Lower leg skin (tissue), 4 donors: Measurements from ENCODE around the gene CMTM3. TPM values are rescaled to one million over a fixed set of nuclear protein-coding genes. Genes with fewer than 3 reads are reported as not detected.

Source experiments
- DNase-seq, 2 donors: peaks; one replicate each; pipeline ENCODE4 v3.0.0-alpha.2; 2019; ENCODE audit warnings: low spot score in 2 of 2
- H3K4me3 ChIP-seq: fragments of 200-600 bp; sonication (generic); 2 replicates; pipeline ENCODE4 v1.5.1; 2017; ENCODE audit warnings: mild to moderate bottlenecking, low read depth; ENCODE audit not compliant: poor library complexity, severe bottlenecking
- POLR2A ChIP-seq, 2 donors: fragments of 450-650 bp; IDR thresholded peaks; one replicate each; pipeline ENCODE4 v1.6.1; 2016 to 2017; ENCODE audit warnings: antibody characterized with exemption in 2 of 2, mild to moderate bottlenecking in 1 of 2, moderate library complexity in 1 of 2
- WGBS, 2 donors: methylation state at CpG; one replicate each; pipeline ENCODE4 v1.1.5; 2018; 5-methylcytosine and 5-hydroxymethylcytosine counted together
- intact Hi-C: fragments of 100-400 bp; cut with DNase I; formaldehyde crosslinking; loops from one replicate; pipeline ENCODE4 v1.15.0; 2023; ENCODE audit warnings: low total_unique reads
- total RNA-seq, 4 donors: library from RNA; depleted of rRNA; stranded (reverse); fragments of >200 nt; gene quantifications; one replicate each; pipeline ENCODE4 v1.1.0, GENCODE V29; 2016
- TF ChIP-seq, protein P1 (sequence below), 3 donors: fragments of 450-650 bp; IDR thresholded peaks; one replicate each; pipeline ENCODE4 v1.5.1; 2016; ENCODE audit warnings: antibody characterized with exemption in 3 of 3, mild to moderate bottlenecking in 3 of 3, moderate library complexity in 2 of 3

Gene CMTM3
- total RNA-seq, 4 donors from 2014 or later = 7.9 to 15.9 (median 10.0) TPM

DNA sequence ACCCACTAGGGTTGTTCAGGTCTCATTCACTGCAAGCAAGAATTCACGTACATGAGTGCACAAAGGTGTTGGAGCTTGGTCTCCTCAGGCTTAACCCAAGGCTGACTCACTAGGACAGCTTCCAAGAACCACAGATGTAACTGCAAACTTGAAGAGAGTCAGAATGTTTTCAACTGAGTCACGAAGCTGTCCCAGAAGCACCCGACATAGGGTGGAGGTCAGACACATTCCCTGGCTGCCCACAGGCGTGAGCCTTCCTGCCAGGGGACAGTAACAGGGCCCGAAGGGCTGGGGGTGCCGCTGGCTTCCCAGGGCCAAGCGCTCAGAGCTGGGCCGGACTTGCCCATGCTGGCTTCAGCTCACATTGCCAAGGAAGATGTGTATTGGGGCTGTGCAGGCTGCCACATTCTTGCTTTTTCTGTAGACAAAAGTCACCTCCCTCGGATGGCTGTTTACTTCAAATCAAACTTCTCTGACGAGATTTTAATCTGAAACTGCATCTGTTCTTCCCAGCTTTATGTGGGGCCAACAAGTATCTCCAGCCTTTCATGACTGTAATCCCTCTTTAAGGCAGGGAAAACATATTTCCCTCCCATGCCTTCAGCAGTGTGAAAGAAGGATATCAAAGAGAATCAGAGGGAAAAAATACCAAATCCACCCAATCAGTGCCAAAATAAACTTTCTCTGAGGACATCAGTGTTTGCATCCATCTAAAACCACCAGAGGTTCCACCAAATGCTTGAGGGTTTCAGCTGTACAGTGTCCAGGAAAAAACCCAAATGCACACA lies 14.3 kb downstream of the CMTM3 start:
- 23 to 36% methylated on average over 10 of the region's 10 CpGs for WGBS, 2 donors
- H3K4me3 ChIP-seq = no peak overlapping the region
- no peak for DNase-seq
- intact Hi-C loops = loop anchor here (10.0 kb wide), 1 partner anchor 214 kb away; no protein-coding TSS in a partner anchor
- TF ChIP-seq POLR2A (IDR thresholded peaks at IDR 0.05) = no peak
- TF ChIP-seq, protein P1, sequence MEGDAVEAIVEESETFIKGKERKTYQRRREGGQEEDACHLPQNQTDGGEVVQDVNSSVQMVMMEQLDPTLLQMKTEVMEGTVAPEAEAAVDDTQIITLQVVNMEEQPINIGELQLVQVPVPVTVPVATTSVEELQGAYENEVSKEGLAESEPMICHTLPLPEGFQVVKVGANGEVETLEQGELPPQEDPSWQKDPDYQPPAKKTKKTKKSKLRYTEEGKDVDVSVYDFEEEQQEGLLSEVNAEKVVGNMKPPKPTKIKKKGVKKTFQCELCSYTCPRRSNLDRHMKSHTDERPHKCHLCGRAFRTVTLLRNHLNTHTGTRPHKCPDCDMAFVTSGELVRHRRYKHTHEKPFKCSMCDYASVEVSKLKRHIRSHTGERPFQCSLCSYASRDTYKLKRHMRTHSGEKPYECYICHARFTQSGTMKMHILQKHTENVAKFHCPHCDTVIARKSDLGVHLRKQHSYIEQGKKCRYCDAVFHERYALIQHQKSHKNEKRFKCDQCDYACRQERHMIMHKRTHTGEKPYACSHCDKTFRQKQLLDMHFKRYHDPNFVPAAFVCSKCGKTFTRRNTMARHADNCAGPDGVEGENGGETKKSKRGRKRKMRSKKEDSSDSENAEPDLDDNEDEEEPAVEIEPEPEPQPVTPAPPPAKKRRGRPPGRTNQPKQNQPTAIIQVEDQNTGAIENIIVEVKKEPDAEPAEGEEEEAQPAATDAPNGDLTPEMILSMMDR (IDR thresholded peaks at IDR 0.05) = no peak

DNA sequence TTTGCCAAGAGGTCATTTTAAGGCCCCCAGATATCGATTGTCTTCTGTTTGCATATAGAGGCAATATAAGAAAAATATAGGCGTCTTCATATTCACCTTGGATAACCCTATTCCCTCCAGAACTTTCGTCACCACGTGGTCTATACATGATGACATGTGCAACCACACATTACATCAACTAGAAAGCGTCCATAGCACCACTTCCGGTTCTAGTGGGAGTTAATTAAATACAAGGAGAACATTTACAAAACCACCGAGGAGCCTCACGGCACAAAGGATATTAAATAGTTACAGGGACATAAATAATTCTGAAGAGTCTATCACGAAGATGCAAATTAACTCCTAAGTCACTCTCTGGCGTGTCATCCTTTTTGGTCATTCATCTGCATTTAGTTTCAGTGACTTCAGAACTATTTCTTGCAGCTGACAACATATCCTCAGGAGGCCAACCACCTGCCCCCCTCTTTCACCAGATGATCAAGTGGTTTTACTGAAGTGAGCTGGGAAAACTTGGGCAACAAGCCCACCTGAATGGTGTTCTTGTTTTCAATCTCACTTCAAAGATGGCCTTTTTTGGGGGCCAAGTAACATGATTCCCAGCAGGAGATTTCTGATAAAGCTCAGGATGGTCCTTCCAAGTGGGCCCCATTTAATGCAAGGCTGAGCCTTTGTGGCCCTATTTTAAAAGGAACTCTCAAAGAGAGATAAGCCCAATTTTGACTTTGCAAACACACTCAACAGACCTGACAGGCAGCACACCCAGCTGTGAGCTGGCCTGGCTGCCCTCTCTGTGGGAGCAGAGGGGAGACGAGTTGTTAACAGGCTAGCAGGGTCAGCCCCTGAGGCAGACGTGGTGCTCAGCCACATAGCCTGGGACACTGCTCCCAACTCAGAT lies 15.3 kb downstream of the CMTM3 start:
- 61 to 67% methylated on average over 12 of the region's 12 CpGs for WGBS, 2 donors
- no peak for TF ChIP-seq POLR2A (IDR thresholded peaks at IDR 0.05)
- TF ChIP-seq, protein P1 (IDR thresholded peaks at IDR 0.05) = no peak
- intact Hi-C loops = loop anchor here (10.0 kb wide), 1 partner anchor 215 kb away; no protein-coding TSS in a partner anchor

DNA sequence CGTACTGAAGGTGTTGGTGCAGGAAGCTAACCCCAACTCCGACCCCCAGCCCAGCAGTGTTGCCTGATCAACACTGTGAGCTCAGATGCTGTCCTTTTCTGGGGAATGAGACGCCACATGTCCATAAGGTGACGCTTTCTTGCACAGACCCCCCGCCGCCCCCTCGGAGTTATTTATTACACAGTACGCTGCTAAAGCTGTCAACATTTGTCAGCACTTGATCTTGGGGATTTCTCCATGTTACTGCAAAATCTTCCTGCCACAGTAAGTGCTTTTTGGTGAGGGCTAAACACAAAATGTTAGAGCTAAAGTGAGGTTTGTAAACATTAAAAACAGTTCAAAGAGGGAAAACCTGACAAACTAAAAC lies 15.9 kb downstream of the CMTM3 start:
- WGBS, 2 donors = 86 to 90% methylated on average over 8 of the region's 8 CpGs
- TF ChIP-seq, protein P1 (IDR thresholded peaks at IDR 0.05) = no peak

More for the DNA sequence above, 15.3 kb downstream of the CMTM3 start:
- no peak for DNase-seq
- H3K4me3 ChIP-seq = no peak overlapping the region

DNA sequence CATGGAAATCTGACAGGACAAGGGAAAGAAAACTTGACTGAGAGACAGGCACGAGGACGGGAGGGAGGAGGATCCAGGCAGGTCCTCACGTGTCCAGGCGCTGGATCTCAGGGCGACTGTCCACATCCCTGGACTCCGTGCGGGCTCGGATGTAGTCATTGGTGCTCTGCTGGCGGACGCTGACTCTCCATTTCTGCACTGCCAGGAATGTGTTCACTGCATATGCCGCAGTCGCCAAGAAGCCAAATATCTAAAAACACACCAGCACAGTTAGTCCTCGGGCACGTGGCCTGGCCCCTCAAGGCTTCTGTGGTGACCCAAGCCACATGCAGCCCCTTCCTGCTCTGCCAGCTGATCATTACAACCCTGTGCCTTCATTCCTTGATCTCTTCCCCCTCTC lies 17.5 kb downstream of the CMTM3 start:
- 90 to 91% methylated on average over 14 of the region's 14 CpGs for WGBS, 2 donors
- TF ChIP-seq POLR2A (IDR thresholded peaks at IDR 0.05) = no peak
- TF ChIP-seq, protein P1 (IDR thresholded peaks at IDR 0.05) = no peak
- intact Hi-C loops = no loop called here
- peak in 1 of 2 donors; percentile 82 for DNase-seq
- no peak overlapping the region for H3K4me3 ChIP-seq

More for the DNA sequence above, 15.9 kb downstream of the CMTM3 start:
- no peak overlapping the region for H3K4me3 ChIP-seq
- intact Hi-C loops = no loop called here
- no peak for DNase-seq

DNA sequence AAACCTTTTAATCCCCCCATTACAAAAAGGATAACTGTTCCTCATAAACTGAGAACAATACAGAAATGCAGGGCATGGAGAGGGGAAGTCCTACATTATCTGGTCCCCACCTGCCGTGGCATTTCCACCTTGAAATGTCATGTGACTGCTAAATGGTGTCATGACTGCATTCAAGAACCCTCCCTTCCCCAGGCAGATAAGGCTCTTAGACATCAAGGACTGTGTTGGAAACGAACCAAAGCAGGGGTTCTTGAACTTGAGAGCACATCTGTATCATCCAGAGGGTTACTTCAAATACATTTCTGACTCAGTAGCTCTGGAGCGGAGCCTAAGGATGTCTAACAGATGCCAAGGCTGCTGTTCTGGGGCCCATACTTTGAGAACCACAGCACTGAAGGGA lies 18.4 kb downstream of the CMTM3 start:
- intact Hi-C loops = no loop called here
- TF ChIP-seq POLR2A (IDR thresholded peaks at IDR 0.05) = no peak
- TF ChIP-seq, protein P1 (IDR thresholded peaks at IDR 0.05) = no peak
- no peak overlapping the region for H3K4me3 ChIP-seq
- peak in 1 of 2 donors; percentile 59 for DNase-seq
- 78% methylated on average over 3 of the region's 3 CpGs for WGBS, 2 donors
